Posterior vena cava (tissue), 2 donors: Measurements from ENCODE around the gene ST3GAL6. TPM values are rescaled to one million over a fixed set of nuclear protein-coding genes. Genes with fewer than 3 reads are reported as not detected.

Source experiments
- DNase-seq: peaks from one replicate; pipeline ENCODE4 v3.0.0-alpha.2; 2020; ENCODE audit warnings: low spot score
- intact Hi-C, 2 donors: fragments of 100-400 bp; cut with DNase I; formaldehyde crosslinking; loops; one replicate each; pipeline versions ENCODE4 v1.14.1 to v1.14.2; 2022 to 2023
- total RNA-seq, 2 donors: library from RNA; stranded (reverse); fragmentation: NEBNext Ultra II Directional; extraction: Animal tissue kit (Norgen Biotek cat#: 25700); gene quantifications; one replicate each; pipeline ENCODE4 v1.2.1, GENCODE V29; 2021
- donor health status: DM: yes; HTN: yes; CAD: no.
- donor health status: DM: yes; HTN: yes; CAD: no.

Gene ST3GAL6
- total RNA-seq, 2 donors from 2014 or later, result 6.8 to 7.5 TPM

DNA sequence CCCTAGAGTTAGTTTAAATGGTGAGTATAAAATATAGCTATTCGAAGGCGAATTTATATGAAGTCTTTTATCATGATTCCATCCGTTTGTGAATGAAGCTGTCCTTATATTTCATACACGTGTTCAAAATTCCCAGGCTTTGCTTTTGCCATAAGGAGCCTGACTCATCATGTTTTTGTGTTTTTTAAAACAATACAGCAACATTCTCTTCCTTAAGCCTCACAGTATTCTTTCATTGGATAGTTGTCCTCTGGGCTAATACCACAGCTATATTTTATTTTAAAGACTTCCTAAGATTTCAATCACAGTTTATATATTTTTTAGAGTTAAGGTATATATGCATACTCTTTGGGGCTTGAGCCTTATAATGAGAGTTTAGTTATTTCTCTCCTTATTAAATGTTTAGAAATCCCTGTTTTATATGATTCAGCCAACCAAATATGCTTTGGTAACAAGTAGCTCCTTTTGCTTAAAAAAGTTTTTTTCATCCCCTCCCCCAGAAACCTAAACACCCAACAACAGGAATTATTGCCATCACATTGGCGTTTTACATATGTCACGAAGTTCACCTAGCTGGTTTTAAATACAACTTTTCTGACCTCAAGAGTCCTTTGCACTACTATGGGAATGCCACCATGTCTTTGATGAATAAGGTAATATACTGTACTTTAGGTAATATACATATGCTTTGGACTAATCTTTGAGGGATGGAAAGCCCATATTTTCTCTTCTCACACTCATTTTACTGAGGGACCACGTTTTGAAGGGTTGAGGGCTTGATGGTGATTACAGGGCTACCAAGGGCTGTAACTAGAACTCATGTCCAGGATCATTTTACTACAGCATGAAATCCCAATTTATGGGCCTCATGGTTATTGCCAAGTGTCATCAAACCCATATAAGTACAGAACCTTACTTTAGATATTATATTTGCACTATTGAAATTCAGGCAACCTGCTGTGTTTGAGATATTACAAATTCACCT lies 28.5 kb downstream of the ST3GAL6 start:
- DNase-seq, result no peak
- intact Hi-C loops, result loop anchor here in 1 of 2 donors (10.0 kb wide), 1 partner anchor 197 kb away; the partner anchor contains the start of gene CPOX

DNA sequence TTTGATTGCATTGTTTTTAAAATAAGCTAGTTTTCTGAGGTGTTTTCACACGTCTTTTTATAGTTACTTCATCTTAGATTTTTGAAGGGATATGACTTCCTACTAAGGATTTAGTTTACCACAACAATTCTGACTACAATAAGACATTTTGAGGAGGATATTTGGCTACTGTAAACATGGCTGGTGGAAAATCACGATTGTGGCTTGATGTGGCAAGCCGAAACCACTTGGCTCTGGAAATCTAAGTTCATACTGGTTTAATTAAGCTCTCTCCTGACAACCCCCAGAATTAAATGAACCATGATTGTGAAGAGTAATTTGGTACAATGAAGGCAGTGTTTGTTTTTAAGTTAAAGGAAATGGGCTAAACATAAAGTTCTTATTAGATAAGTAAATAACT lies 30.8 kb downstream of the ST3GAL6 start:
- no peak for DNase-seq
- intact Hi-C loops, result loop anchor here in 1 of 2 donors (10.0 kb wide), 1 partner anchor 199 kb away; the partner anchor contains the start of gene CPOX

DNA sequence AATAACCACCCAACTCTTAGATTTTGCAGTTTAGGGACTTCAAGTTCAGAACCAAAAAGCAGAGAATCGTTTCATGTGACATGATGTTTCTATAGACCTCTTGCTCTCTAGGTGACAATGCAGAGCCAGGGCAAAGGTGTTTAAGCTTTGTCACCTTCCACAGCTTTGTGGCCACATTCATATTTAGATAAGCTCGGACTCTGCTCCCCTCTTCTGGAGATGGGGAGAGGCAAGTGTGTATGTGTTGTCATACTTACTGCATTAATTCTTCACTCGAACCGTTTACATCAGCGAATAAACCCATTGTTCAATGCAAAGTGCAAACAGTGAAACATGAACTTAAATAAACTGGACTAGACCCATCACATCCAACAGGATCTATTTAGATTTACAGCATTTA lies 33.2 kb downstream of the ST3GAL6 start:
- DNase-seq, result no peak
- intact Hi-C loops, result loop anchor here in 1 of 2 donors (10.0 kb wide), 1 partner anchor 202 kb away; the partner anchor contains the start of gene CPOX

- DNase-seq, result no peak
- intact Hi-C loops, result loop anchor here in 1 of 2 donors (10.0 kb wide), 1 partner anchor 203 kb away; the partner anchor contains the start of gene CPOX
Measured at GRCh38 chr3:98797905-98798304, 34.8 kb downstream of the ST3GAL6 start.

- intact Hi-C loops, result loop anchor here in 1 of 2 donors (10.0 kb wide), 1 partner anchor 204 kb away; the partner anchor contains the start of gene CPOX
- DNase-seq, result no peak
Measured at GRCh38 chr3:98798820-98799219, 35.7 kb downstream of the ST3GAL6 start.

GRCh38 chr3:98799479-98799878 lies 36.3 kb downstream of the ST3GAL6 start:
- no peak for DNase-seq
- intact Hi-C loops, result loop anchor here in 1 of 2 donors (10.0 kb wide), 1 partner anchor 205 kb away; the partner anchor contains the start of gene CPOX

DNA sequence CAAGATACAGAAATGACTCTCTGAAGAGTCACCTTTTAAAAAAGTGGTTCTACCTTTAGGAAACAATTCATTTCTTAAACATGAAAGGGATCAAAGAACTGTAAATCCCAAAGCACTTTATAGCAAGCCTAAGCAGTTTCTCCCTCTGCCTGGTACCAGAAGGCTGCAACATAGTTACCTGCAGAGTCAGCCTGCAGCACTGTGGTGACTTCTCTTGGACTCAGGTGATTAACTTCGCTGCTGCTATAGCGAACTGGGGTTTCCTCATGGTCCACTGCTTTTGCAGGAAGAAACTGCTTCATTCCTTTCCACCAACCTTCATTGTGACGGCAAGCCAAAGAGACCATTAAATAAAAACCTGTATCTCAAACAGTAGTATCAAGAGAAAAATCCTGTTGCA lies 37.3 kb downstream of the ST3GAL6 start:
- intact Hi-C loops, result no loop called here
- no peak for DNase-seq

DNA sequence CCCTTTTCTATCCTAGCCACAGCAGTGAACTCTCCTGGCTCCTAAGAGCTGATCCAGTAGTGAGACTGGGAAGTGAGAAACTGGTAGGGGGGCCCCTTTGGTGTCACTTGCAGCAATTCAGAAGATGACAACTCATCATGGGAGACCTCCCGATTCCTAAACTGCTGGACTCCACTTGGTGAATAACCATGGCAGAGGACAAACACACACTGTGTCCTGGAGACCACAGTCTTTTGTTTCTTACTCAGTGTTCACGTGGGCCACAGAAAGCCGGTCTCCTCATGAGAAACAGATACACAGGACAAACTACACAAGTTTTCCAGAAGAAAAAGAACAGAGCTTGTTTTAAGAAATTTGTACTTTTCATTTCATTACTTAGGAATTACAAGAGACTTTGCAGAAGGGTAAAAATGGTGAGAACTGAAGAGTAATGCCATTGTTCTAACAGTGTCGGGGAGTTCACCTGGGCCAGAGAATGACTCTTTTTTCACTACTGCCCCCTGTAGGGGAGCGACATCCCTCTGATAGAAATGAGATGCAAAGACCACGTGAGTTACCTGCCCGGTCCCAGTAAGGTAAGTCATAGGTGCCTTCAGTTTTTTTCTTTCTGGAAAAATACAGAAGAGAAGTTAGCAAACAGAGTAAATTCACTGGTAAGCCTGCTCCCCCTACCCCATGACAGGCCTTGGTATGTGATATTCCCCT lies 38.1 kb downstream of the ST3GAL6 start:
- DNase-seq, result no peak
- intact Hi-C loops, result no loop called here

GRCh38 chr3:98805571-98805970 lies 42.4 kb downstream of the ST3GAL6 start:
- no peak for DNase-seq
- intact Hi-C loops, result no loop called here

DNA sequence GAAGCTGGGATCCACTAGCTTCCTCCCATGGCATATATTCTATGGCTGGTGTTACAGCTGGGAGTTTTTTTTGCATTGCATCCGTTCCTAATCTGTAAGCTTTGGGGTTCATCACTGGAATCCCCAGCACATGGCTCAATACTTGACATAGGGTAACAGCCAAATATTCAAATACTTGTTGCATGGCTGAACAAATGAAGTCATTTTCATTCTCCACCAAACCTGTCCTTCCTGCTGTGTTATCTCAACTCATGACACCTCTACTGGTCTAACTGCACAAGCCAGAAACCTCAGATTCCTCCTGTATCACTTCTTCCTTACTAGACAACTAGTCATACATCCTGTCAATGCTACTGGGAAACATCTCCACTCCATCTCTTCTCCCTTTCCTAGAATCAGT lies 43.4 kb downstream of the ST3GAL6 start:
- intact Hi-C loops, result no loop called here
- DNase-seq, result no peak

DNA sequence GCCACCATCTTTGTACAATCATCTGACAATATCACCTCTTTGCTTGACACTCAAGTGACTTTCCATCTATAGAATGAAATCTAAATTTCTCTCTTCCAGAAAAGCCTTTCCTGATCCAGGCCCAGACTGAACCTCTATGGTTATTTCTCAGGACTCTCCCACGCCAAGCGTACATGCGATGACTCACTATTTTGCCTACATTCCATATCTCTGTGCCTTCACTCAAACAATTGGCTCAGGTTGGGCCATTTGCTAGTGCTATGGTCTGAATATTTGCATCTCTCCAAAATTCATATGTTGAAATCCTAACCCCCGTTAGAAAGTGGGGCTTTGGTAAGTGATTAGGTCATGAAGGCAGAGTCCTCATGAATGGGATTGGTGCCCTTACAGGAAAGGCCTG lies 43.9 kb downstream of the ST3GAL6 start:
- intact Hi-C loops, result no loop called here
- DNase-seq, result no peak

- DNase-seq, result no peak
- intact Hi-C loops, result no loop called here
Measured at GRCh38 chr3:98807561-98807960, 44.4 kb downstream of the ST3GAL6 start.

DNA sequence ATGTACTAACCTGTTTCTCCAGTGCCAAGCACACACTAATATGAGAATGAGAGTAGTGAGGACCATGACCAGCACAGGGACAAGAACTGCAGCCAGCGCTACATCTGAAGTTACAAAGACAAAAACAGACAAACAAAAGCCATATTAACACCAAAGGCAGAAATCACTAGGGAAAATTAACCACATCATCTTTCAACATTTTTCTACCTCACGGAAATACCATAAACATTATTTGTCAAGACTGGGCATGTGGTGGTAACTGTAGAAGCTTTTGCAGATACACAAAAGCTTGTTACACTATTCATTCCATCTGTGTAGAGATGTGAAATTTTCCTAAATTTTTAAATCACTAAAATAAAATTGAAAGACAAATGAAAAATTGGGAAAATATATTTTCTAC lies 44.9 kb downstream of the ST3GAL6 start:
- no peak for DNase-seq
- intact Hi-C loops, result no loop called here

GRCh38 chr3:98809557-98809956 lies 46.4 kb downstream of the ST3GAL6 start:
- intact Hi-C loops, result no loop called here
- no peak for DNase-seq

DNA sequence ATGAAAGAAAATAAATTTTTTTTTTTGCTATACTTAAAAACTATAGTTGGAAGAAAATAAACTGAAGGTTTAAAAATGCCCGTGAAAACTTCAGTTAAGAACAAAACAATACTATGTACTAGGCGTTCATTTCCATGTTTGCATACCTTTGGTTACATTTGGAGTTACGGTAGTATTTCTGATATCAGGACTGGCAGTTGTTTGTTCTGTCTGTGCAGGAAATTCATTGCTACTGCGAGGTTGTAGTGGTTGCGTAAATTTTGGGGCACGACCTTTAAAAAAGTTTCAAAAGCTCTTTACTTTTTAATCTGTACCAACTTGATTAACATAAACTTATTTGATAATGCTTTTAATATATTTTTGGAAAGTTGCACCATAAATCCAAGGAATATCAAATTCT lies 47.9 kb downstream of the ST3GAL6 start:
- DNase-seq, result no peak
- intact Hi-C loops, result loop anchor here in 1 of 2 donors (5.0 kb wide), 1 partner anchor 209 kb away; no protein-coding TSS in a partner anchor

DNA sequence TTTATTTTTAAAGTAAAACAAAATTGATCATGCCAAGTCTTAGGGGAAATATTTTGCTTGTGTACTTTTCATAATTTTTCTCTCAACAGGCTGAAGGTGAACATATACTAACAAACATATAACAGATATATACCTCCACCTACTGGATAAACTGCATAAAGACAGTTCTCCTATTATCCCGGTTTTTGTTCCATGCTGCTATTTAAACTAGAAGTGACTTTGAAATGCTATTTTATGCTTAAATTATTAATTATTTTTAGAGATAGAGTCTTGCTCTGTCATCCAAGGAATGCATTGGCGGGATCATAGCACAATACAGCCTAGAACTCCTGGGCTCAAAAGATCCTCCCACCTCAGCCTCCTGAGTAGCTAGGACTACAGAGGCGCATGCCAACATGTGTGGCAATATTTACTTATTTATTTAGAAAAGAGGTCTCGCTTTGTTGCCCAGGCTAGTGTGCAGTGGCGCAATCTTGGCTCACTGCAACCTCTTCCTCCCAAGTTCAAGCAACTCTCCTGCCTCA lies 49.8 kb downstream of the ST3GAL6 start:
- intact Hi-C loops, result loop anchor here in 1 of 2 donors (5.0 kb wide), 1 partner anchor 211 kb away; no protein-coding TSS in a partner anchor
- DNase-seq, result no peak

- intact Hi-C loops, result loop anchor here in 1 of 2 donors (5.0 kb wide), 1 partner anchor 213 kb away; no protein-coding TSS in a partner anchor
- no peak for DNase-seq
Measured at GRCh38 chr3:98814817-98815420, 51.8 kb downstream of the ST3GAL6 start.

GRCh38 chr3:98817547-98818041 lies 54.5 kb downstream of the ST3GAL6 start:
- intact Hi-C loops, result loop anchor here in 1 of 2 donors (2.0 kb wide), 1 partner anchor 175 kb away; no protein-coding TSS in a partner anchor
- DNase-seq, result no peak

DNA sequence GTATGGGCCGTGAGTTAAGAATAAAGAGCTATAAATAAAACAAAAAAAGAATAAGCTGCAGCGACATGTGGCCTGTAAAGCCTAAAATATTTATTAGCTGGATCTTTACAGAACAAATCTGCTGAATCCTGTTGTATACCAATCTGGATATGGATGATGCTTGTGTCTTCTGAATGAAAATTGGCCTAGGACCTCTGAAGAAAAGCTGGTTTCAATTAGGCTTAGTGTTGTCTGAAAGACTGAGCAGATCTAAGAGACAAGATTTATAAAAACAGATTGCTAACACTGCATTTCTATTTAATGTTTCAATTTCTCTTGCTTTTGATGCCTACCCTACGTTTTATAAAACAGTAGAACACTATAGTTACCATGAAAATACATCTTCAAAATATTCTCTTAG lies 57.9 kb downstream of the ST3GAL6 start:
- no peak for DNase-seq
- intact Hi-C loops, result loop anchor here in 1 of 2 donors (5.0 kb wide), 1 partner anchor 171 kb away; no protein-coding TSS in a partner anchor
